Activated naive CD4-positive, alpha-beta T cell treated with anti-CD3 and anti-CD28 coated beads, Interleukin-2, amount 50 U/mL, for 72 hours (primary cell): ENCODE data around the gene ALOX5. TPM values are rescaled to one million over a fixed set of nuclear protein-coding genes. Genes with fewer than 3 reads are reported as not detected.

Experiments
- ATAC-seq, 2 donors: fragments of 150-1000 bp; cut with Tn5 transposase; 2 replicates each; pipeline ENCODE4 v1.10.0; 2021; ENCODE audit warnings: mild to moderate bottlenecking in 2 of 2, moderate library complexity in 2 of 2
- DNase-seq, 2 donors: peaks; one replicate each; pipeline ENCODE4 v3.0.0; 2021 to 2022; ENCODE audit warnings: low spot score in 2 of 2
- H3K27ac Mint-ChIP-seq, 2 donors: one replicate each; pipeline ENCODE4 v1.8.0; 2022; ENCODE audit warnings: mild to moderate bottlenecking in 2 of 2, mixed read lengths in 2 of 2
- H3K36me3 Mint-ChIP-seq, 2 donors: one replicate each; pipeline ENCODE4 v1.8.0; 2022; ENCODE audit warnings: mixed read lengths in 2 of 2
- H3K9me3 Mint-ChIP-seq, 2 donors: one replicate each; pipeline ENCODE4 v1.8.0; 2022; ENCODE audit warnings: mixed read lengths in 2 of 2
- total RNA-seq, 2 donors: library from RNA; stranded (reverse); gene quantifications; one replicate each; pipeline ENCODE4 v1.2.3, GENCODE V29; 2022

Gene ALOX5
- total RNA-seq, 2 donors from 2014 or later, result 0.68 to 1.7 TPM

DNA sequence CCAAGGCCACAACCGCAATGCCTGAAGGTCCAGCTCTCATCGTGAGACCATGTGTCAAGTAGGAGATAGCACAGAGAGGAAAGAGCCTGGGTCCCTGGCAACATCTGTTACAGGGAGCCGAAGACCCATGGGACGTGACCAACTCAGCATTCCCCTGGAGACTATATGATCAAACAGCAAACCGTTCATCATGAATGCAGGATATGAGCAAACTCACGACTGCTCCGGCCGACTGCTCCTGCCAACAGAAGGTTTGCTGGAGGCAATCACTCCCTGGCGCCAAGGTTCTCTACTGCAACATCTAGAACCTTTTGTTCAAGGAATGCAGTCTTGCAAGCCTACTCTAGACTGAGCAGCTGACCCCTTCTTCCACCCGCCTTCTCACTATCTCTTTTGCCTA is 114.3 kb downstream of the ALOX5 start:
- ATAC-seq (no peak), DNase-seq (no peak)
- Mint-ChIP-seq H3K36me3 (peaks cover 0 to 14% of the 10 kb centered on the region in 2 donors), H3K27ac (no peak overlapping the region), H3K9me3 (no peaks in the 10 kb centered on the region)

DNA sequence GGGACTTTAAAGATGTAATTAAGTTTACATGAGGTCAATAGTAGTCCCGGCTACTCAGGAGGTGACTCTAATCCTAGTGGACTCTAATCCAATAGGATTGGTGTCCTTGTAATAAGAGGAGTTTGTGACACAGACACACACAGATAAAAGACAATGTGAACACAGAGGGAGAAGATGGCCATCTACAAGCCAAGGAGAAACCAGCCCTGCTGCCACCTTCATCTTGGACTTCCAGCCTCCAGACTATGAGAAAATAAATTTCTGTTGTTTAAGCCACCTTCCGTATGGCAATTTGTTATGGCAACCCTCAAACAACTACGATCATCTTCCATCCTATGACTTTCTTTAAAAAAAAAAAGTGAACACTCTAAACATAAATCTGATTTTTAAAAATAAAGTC is 116.3 kb downstream of the ALOX5 start:
- H3K27ac Mint-ChIP-seq, result no peak overlapping the region

DNA sequence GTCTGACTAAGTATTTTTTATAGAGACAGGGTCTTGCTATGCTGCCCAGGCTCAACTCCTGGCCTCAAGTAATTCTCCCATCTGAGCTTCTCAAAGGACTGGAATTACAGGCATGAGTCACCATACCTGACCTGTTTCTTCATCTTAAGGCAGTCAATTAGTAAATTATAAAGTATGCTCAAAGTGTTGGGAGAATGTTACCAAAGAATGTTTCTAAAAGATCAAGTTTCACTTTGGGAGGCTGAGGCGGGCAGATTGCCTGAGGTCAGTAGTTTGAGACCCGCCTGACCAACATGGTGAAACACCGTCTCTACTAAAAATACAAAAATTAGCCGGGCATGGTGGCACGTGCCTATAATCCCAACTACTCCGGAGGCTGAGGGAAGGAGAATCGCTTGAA is 117.0 kb downstream of the ALOX5 start:
- Mint-ChIP-seq H3K27ac (no peak overlapping the region), H3K36me3 (peaks cover 11 to 16% of the 10 kb centered on the region in 2 donors), H3K9me3 (peaks cover 8% of the 10 kb centered on the region in 2 donors)
- DNase-seq (no peak), ATAC-seq (no peak)

More for the DNA sequence above, 116.3 kb downstream of the ALOX5 start:
- Mint-ChIP-seq H3K36me3 (peaks cover 3 to 13% of the 10 kb centered on the region in 2 donors), H3K9me3 (peaks cover 1% of the 10 kb centered on the region in 2 donors)
- DNase-seq (no peak), ATAC-seq (no peak)

Other genes with a start within 250 kb of the ALOX5 start
- gene OR13A1, start 58.6 kb upstream of the ALOX5 start, total RNA-seq, result not detected